ENCODE results near the gene SLC12A7. TPM values are rescaled to one million over a fixed set of nuclear protein-coding genes. Genes with fewer than 3 reads are reported as not detected.

SLC12A7 gene
- total and polyA plus RNA-seq, 9 of the 15 experiments (the other 6 are each of a cell fraction or from before 2014, with no cell fraction given) = 0.01 to 3.1 (median 0.56) TPM

- TF ChIP-seq ZNF274 (IDR thresholded peaks at IDR 0.05; ENCODE audit: borderline replicate concordance, low read depth, low read length) (0 out of 2 replicates have a peak, but pooled peaks have one; percentile 50), GATAD2A (IDR thresholded peaks at IDR 0.05) (no peak), NR2C1 (IDR thresholded peaks at IDR 0.05) (no peak), NR2C1 (tag; IDR thresholded peaks at IDR 0.05) (peak; percentile 37; the same call in 1 of the 2 replicates), REST (IDR thresholded peaks at IDR 0.05; ENCODE audit: borderline replicate concordance) (0 out of 2 replicates have a peak, but pooled peaks have one; percentile 5), REST (CRISPR knock-in tag; IDR thresholded peaks at IDR 0.05; ENCODE audit: low read depth) (no peak), HINFP (tag; conservative IDR thresholded peaks at IDR 0.05; ENCODE audit: low read depth) (0 out of 2 replicates have a peak, but pooled peaks have one; percentile 22), PHF21A (IDR thresholded peaks at IDR 0.05; ENCODE audit: borderline replicate concordance, low read depth) (no peak), ZNF589 (CRISPR knock-in tag; IDR thresholded peaks at IDR 0.05; ENCODE audit: low read depth) (peak; percentile 89), SMAD4 (CRISPR knock-in tag; conservative IDR thresholded peaks at IDR 0.05) (peak; percentile 99), MYNN (IDR thresholded peaks at IDR 0.05) (peak; percentile 77; the same call in 1 of the 2 replicates), MYNN (CRISPR knock-in tag; IDR thresholded peaks at IDR 0.05) (no peak), NR4A1 (CRISPR knock-in tag; IDR thresholded peaks at IDR 0.05) (no peak), NR4A1 (tag; IDR thresholded peaks at IDR 0.05) (peak; percentile 96), NCOR1 (IDR thresholded peaks at IDR 0.05) (peak; percentile 98), ZKSCAN3 (CRISPR knock-in tag; IDR thresholded peaks at IDR 0.05) (no peak), ZKSCAN8 (CRISPR knock-in tag; IDR thresholded peaks at IDR 0.05) (0 out of 2 replicates have a peak, but pooled peaks have one; percentile 75)
- TF ChIP-seq, protein P1, sequence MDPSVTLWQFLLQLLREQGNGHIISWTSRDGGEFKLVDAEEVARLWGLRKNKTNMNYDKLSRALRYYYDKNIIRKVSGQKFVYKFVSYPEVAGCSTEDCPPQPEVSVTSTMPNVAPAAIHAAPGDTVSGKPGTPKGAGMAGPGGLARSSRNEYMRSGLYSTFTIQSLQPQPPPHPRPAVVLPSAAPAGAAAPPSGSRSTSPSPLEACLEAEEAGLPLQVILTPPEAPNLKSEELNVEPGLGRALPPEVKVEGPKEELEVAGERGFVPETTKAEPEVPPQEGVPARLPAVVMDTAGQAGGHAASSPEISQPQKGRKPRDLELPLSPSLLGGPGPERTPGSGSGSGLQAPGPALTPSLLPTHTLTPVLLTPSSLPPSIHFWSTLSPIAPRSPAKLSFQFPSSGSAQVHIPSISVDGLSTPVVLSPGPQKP (CRISPR knock-in tag; IDR thresholded peaks at IDR 0.05) = no peak
Measured at GRCh38 chr5:1067141-1068121, 44.4 kb downstream of the SLC12A7 start (continued).

All from K562 (cell line).